ENCODE measurements around the gene BSND.
A peak's percentile ranks its signal among the peaks of the same experiment; 100 is the strongest.

Gene BSND

GRCh38 chr1:54994355-54994990 lies 4.3 kb upstream of the BSND start:
- no peak for DNase-seq

DNA sequence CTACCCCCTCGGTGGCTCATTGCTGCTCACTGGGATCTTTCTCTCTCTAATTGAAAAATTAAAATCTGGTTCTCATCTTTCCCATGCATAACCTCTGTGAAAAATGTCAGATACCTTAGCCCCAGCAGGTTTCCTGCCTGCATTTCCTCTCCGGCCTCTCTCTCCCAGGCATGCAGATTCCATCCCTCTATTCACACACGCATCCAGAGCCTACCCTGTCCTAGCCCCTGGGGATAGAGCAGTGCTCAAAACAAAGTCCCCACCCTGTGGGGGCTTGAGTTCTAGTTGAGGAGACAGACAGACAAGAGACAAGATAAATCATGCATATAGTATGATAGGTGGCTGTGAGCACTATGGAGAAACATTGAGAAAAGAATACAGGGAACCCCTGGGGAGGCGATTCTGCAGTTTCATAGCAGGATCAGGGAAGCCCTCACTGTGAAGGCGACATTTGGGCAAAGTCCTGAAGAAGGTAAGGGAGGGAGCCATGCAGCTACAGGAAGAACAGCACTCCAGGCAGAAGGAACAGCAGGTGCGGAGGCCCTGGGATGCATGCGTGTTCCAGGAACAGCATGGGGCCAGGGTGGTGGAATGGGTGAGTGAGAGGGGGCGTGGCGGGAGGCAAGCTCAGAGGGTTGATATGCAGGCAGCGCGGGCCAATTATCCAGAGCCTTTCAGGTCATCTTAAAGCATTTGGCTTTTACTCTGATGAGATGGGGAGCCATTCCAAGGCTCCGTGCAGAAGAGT lies 3.5 kb upstream of the BSND start:
- no peak for DNase-seq

DNA sequence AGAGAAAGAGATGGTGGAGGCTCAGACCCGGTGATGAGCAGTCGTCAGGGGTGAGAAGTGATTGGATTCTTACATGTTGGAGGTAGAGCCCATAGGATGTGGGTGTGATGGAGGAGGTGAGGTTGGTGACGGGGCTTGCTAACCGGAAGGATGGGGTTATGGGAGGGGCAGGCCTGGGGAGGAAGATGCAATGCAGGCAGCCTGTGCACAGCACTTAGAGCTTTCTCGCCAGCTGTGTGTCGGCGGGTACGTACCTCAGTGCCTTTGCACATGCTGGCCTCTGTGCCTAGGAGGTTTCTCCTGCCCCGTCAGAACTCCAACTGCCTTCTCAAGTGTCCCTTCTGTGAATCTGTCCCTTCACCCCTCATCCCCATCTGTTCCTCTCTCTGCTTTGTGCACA lies 2.9 kb upstream of the BSND start:
- DNase-seq, result peak; percentile 21

DNA sequence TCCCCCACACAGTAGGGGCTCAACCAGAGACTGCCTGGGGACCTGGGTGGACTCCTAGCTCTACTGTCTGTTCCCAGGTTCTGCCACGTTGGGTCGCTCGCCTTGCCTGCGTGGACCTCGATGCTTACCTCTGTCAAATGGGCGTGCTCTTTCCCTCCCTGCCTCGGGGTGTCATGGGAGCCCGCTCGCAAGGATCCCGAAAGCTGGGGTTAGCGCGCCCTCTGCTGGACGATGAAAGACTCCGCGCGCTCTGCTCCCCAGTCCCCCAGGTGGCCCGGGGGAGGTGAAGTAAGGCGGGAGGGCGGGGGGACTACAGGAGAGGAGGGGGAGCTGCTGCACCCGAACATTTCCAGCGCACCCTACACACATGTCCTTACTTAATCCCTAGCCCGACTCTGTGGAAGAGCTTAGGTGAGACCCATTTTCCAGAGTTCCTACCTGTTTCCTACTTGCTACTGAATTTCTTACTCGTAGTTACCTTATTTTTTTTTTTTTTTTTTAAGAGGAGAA lies 2.3 kb upstream of the BSND start:
- peak; percentile 71 for DNase-seq

DNA sequence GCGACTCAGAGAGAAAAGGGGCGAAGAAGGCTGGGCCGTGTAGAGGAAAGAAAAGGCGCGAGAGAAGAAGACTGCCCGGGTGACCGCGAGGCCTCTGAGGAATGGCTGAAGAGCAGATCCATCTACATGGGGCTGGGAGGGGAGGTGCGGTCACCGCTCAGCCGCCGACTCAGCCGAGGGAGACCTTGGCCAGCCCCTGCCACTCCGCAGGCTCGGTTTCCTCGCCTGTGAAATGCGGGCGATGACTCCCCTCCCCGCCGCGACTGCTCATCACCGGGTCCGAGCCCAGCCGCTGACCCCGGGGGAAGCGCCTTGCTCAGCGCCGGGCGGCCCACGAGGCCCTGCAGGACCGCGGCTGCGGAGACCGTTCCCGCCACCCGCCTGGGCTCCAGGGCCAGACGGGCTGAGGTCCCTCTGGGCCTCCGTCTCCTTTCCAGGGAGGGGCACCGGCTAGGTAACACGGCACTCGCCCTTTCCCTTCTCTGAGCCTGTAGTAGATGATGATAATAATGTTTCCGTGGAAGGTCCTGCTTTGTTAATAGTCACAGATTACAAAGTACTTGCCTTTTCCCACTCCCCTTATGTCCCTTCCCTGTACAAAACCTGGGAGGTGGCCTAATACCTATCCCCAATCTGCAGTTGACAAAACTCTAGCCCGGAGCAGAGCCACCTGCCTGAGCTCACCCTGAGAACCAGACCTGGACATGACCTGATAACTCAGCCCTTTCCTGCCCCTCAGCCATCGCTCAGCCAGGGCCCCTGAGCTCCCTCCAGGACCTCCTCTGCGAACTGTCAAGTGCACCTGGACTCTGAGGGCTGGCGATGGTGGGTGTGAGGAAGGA lies 1.6 kb upstream of the BSND start:
- no peak for DNase-seq

DNA sequence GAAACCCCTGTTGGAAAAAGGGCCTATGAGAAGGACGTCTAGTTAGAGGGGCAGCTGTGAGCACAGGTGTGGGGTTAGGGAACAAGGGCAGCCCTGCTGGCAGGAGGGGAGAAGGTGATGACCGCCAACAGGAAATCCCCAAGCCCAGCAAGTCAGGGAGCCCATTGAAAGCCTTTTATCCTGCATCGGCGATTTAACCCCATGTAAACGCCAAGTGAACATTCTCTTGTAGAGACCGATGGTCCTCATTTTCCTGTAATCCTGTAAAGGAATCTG lies 1.1 kb upstream of the BSND start:
- DNase-seq, result no peak

DNA sequence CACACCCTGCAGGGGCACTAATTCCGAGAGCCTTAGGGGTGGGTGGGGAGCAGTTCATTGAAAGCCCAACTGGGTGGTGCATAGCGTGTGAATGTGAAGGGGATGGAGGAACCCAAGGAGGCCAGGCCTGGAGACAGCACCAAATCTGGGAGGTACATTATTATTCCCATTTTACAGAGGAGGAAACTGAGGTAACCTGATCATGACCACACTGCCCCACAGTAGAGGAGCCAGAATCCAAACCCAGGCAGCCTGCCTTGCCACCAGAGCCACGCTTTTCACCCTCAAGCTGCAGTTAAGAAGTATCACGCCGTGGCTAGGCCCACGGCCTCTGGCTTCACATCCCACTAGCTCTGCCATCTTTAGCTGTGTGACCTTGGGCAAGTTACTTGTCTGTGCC lies 633 bp upstream of the BSND start:
- no peak for DNase-seq

DNA sequence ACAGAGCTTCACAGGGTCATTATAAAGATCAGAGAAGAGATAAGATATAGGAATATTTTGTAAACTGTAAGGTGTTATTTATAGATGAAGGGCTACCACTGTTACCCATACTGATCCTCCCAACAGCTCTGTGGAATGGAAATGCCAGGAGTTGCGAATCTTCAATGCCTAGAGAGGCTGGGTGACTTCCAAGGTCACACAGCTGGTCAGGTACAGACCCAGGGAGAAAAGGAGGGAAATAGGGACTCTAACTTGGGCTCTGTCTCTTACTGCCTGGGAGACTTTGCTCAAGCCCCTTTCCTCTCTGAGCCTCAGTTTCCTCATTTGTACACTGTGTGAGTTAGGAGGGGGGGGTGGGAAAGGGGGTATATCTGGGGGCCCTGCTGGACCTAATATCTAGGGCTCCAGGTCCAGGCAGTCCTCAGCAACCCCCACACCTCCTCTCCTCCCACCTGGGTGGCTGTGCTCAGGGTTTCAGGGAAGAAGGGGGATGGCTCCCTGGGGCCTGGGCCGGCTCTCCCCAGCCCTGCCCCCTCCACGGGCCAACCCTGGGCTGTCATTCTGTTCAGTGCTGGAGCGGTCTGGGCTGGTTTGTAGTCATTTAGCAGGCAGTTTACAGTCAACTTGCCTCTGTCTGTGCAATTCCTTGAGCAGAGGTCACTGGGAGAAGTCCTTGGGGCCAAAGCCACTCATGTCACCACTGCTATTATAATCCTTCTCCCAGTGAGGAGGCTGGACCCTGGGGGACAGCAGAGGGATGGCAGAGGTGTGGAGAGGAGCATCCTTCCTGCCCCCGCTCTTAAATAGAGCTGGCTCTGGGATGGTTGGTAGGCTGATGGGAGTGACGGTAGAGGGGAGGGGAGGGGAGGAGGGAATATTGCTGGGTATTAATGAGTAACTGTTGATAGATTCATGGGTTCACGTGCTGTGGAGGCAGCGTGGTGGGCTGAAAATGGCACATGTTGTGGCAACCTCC lies 1.7 kb downstream of the BSND start:
- no peak for DNase-seq

- DNase-seq, result no peak
These were observed 2.6 kb downstream of the BSND start for GRCh38 chr1:55001311-55001710.

DNA sequence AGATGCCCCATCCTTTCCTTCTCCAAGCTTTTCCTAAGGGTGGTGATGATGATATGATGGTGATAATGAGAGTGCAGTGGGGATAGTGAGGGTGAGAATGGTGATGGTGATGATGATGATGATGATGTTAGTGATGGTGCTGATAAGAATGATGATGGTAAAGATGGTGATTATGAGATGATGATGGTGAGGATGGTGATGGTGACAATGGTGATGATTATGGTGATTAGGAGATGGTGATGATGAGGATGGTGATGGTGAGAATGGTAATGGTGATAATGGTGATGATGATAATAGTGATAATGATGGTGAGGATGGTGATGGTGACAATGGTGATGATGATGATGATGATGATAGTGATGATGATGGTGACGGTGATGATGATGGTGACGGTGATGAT lies 4.0 kb downstream of the BSND start:
- DNase-seq, result no peak

DNA sequence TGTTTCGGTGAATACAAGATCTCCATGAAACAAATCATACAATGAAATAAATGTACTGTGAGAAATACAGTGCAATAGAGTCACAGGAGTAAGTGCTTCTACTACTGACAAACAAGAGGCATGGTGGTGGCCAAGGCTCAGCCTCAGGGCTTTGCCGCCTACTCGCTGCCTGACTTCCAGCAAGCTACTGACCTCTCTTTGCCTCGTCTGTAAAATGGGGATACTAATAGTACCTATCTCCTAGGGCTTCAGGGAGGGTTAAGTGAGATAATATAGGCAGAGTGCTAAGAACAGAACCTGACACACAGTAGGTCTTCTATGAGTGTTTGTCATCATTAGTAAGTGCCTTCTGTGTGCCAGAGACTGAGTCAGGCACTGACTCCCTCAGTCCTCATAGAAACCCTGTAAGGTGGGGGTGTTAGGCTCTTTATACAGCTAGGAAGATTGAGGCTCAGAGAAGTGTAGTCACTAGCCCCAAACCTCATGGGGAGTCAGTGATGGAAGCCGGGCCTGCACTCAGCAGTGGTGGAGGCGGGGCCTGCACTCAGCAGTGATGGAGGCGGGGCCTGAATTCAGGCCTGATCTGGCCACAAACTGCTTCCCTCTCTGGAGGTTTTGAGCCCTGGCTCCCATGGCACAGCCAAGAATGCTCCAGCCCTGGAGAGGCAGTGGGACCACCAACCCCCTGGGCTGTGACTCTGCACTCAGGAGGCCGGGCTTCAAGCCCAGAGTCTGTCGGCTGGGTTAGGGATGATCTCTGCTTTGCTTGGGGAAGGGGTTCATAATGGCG lies 6.8 kb downstream of the BSND start:
- DNase-seq, result no peak

GRCh38 chr1:55006931-55007330 lies 8.2 kb downstream of the BSND start:
- no peak for DNase-seq

DNA sequence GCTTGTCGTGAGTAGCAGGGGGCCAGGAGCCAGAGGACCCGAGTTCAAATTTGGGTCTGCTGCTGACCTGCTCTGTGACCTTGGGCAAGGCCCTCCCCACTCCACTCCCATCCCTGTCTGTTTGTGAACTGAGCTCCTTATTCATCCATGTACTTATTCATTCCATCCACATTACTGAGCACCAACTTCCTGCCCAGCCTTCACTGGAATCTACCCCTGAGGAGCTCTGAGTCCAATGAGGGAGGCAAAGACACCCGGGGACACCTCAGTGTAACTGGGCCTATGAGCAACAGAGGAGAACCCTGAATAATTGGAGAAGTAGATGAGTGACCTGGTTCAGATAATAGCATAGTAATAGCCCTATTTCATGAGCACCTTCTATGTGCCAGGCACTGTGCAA lies 8.9 kb downstream of the BSND start:
- DNase-seq, result no peak

GRCh38 chr1:55010194-55010886 lies 11.6 kb downstream of the BSND start:
- no peak for DNase-seq

- no peak for DNase-seq
These were observed 12.1 kb downstream of the BSND start for GRCh38 chr1:55010887-55011217.

DNA sequence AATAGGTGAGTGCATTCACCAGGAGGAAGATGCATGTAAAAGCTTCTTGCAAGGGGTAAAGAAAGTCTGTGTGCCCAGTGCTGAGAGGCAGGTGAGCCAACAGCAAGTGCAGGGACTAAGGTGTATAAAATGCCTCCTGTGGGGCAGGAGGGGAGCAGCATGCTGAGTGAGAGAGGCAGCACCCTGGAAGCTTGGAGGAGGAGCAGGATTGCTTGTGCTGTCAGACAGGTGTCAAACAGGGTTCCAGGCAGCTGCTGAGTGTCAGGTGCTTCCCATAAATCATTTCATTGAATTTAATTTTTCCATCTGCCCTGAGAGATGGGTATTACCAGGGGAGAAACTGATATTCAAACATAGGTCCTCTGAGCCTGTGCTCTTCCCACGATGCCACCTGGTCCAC lies 13.9 kb downstream of the BSND start:
- no peak for DNase-seq

DNA sequence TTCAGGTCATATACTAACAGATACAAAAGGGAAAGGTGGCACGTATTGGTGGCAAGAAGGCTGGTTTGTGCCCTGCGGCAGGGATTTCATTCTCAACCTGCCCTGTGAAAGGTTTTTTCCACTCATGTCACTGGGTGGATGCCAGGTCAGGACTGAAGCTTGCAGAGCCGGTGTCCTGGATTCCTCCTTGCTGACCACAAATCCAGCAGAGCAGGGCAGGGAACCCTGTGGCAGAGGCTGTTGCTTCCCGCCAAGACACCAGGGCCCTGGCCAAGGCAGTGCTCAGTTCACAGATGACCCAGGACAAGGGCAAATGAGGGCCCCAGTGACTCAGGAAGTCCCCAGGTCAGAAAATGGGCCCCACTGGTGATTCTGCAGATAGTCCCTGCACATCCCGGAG lies 16.4 kb downstream of the BSND start:
- DNase-seq, result no peak

DNA sequence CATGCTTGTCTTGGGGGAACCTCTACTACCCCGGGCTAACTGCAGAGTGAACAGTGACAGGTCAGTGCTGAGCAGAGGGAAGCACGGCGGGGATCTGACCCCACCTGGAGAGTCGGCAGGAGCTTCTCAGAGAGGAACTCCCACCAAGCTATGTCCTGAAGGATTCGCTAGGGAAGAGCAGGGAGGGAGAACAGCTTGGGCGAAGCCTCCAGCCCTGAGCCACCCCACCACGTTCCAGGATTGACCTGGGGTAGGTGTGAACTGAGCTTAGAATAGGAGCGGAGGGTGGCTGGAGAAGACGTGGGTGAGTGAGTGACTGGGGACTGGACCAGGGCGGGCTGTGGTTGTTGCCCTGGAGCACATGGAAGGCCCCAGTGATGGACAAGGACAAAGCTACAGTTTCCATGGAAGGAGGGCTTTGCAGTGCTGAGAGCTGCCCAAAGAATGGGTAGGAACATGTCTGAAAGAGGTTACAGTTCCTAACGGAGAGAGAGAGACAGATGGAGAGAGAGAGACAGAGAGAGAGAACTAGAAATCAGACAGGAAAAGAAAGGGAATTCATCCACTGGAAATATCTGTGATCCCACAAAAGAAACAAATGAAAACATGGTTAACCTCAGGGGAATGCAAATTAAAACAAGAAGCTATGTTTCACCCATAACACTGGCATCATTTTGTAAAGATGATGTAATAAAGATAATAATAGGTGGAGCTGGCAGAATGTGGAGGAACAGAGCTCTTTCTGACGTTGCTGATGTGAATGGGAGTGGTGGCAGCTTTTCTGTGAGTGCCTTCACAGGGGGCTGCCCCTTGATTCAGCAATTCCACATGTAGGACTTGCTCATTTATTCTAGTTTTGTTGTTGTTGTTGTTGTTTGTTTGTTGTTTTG lies 17.2 kb downstream of the BSND start:
- no peak for DNase-seq

GRCh38 chr1:55018395-55018794 lies 19.7 kb downstream of the BSND start:
- no peak for DNase-seq

- DNase-seq, result peak; percentile 48
These were observed 23.3 kb downstream of the BSND start for GRCh38 chr1:55021942-55022546.
